Endothelial cell of umbilical vein (primary cell): Measurements from ENCODE around the gene ACO2.

Experiments used
- CTCF ChIP-seq, 2 donors: IDR thresholded peaks; 1 replicate in 1 of 2; 2 replicates in 1 of 2; pipeline ENCODE4 v1.5.1; 2011; ENCODE audit warnings: low read length in 2 of 2, mild to moderate bottlenecking in 2 of 2, moderate library complexity in 2 of 2, control low read depth in 1 of 2, inconsistent platforms in 1 of 2, low read depth in 1 of 2; ENCODE audit not compliant: insufficient read depth in 1 of 2; ENCODE audit errors: extremely low read depth in 1 of 2
- EZH2 ChIP-seq: IDR thresholded peaks from 2 replicates; pipeline ENCODE4 v1.6.1; 2012; ENCODE audit warnings: borderline replicate concordance, low read depth, mild to moderate bottlenecking, moderate library complexity, low read length, inconsistent platforms; ENCODE audit not compliant: severe bottlenecking
- MAX ChIP-seq: IDR thresholded peaks from 2 replicates; pipeline ENCODE4 v1.6.1; 2011; ENCODE audit not compliant: insufficient read depth, insufficient read length
- POLR2A ChIP-seq: IDR thresholded peaks from 2 replicates; pipeline ENCODE4 v1.6.1; 2012; ENCODE audit warnings: low read depth, mild to moderate bottlenecking, control low read depth, low read length
- POLR2AphosphoS5 ChIP-seq: IDR thresholded peaks from 2 replicates; pipeline ENCODE4 v1.6.1; 2012; ENCODE audit warnings: low read depth, mild to moderate bottlenecking, control low read depth, low read length, moderate library complexity; ENCODE audit not compliant: insufficient read depth

DNA sequence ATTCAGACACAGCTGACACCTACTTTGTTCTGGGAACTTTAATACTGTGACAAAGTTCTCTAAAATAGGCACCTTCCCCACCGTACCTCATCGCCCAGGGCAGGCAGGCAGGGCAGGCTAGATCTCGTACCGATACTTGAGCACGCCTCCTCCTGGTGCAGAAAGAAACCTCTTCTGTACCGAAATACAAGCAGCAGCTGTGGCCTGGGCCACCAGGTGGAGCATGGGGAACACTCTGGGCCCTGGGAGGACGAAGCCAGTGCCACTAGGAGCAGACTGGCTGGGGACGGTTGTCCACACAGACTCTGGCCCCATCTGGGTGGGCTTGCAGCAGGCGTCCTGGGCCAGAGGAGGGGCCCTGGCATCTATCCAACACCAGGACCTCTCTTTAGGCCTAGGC, 108.0 kb downstream of the ACO2 start:
- TF ChIP-seq MAX (no peak), CTCF (IDR thresholded peaks at IDR 0.05; ENCODE audit: extremely low read depth in 1 of 2, insufficient read depth in 1 of 2, low read depth in 1 of 2, low read length in 2 of 2) (peak; percentile 52 to 57), POLR2A (no peak), EZH2 (no peak), POLR2AphosphoS5 (no peak)
